Right cardiac atrium (tissue), 5 donors: ENCODE data around the gene C2orf76. TPM values are rescaled to one million over a fixed set of nuclear protein-coding genes. Genes with fewer than 3 reads are reported as not detected.
A peak's percentile ranks its signal among the peaks of the same experiment; 100 is the strongest.

Experiments used
- ATAC-seq, 2 donors: fragments of 200-7000 bp; cut with Tn5 transposase; one replicate each; pipeline versions ENCODE4 v1.8.0 to v1.9.1; 2020; ENCODE audit warnings: moderate library complexity in 2 of 2, mild to moderate bottlenecking in 1 of 2
- DNase-seq, 3 donors: peaks; one replicate each; pipeline ENCODE4 v3.0.0-alpha.2; 2020
- H3K27ac ChIP-seq: one replicate; pipeline ENCODE4 v1.5.1; 2013; ENCODE audit warnings: mild to moderate bottlenecking, low read length, control low read depth, moderate library complexity
- H3K27me3 ChIP-seq: one replicate; pipeline ENCODE4 v1.6.1; 2013; ENCODE audit not compliant: control insufficient read depth, insufficient read depth
- H3K4me1 ChIP-seq: one replicate; pipeline ENCODE4 v1.6.1; 2013; ENCODE audit warnings: low read length; ENCODE audit not compliant: control insufficient read depth, insufficient read depth
- H3K4me3 ChIP-seq: one replicate; pipeline ENCODE4 v1.5.1; 2013; ENCODE audit warnings: low read length, control low read depth
- H3K9me3 ChIP-seq: one replicate; pipeline ENCODE4 v1.6.1; 2013; ENCODE audit warnings: low read length; ENCODE audit not compliant: control insufficient read depth
- whole genome bisulfite sequencing: extraction: QIAGEN DNeasy Blood & Tissue Kit; methylation state at CpG from one replicate; pipeline ENCODE4 v1.1.7; 2013; 5-methylcytosine and 5-hydroxymethylcytosine counted together
- intact Hi-C, 4 donors: fragments of 100-400 bp; cut with DNase I; formaldehyde crosslinking; loops; one replicate each; pipeline versions ENCODE4 v1.11.0 to v1.14.0; 2022 to 2023
- polyA plus RNA-seq: library from polyadenylated mRNA; stranded (reverse); fragments of 200-250 nt; gene quantifications from one replicate; pipeline ENCODE4 v1.2.3, GENCODE V29; 2013
- total RNA-seq, 4 donors: library from RNA; stranded (reverse); fragmentation: NEBNext Ultra II Directional; extraction: Animal tissue kit (Norgen Biotek cat#: 25700); gene quantifications; one replicate each; pipeline ENCODE4 v1.2.1, GENCODE V29; 2021
- donor health status: healthy with polysubstance abuse.
- donor health status: DM: no; HTN: yes; CAD: no.
- donor health status: DM: no; HTN: no; CAD: no.
- donor health status: DM: no; HTN: yes; CAD: no; lungs with severe emphysema.
- donor health status: DM: yes; HTN: yes; CAD: no.

The C2orf76 gene
- total and polyA plus RNA-seq, 5 donors = 11.4 to 27.7 (median 13.0) TPM

DNA sequence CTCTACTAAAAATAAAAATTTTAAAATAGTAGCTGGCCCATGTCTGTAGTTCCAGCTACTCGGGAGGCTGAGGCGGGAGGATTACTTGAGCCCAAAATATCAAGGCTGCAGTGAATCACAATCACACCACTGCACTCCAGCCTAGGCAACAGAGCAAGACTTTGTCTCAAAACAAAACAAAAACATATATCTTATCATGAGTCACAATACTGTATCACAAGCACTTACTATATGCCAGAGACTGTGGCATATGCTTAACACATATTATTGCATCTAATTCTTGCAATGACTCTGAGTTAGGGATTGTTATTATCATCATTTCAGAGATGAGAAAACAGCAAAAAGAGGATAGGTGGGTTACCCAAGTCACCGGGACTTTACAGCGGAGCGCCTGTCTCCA is 35.5 kb upstream of the C2orf76 start:
- DNase-seq (no peak), ATAC-seq (no peak)
- Histone ChIP-seq H3K4me1 (no peaks in the 10 kb centered on the region), H3K27me3 (no peaks in the 10 kb centered on the region), H3K27ac (no peak overlapping the region), H3K4me3 (no peak overlapping the region), H3K9me3 (no peaks in the 10 kb centered on the region)
- 85% methylated on average over 5 of the region's 5 CpGs for WGBS
- intact Hi-C loops = loop anchor here in 1 of 4 donors (10.0 kb wide), 1 partner anchor 253 kb away; no protein-coding TSS in a partner anchor

DNA sequence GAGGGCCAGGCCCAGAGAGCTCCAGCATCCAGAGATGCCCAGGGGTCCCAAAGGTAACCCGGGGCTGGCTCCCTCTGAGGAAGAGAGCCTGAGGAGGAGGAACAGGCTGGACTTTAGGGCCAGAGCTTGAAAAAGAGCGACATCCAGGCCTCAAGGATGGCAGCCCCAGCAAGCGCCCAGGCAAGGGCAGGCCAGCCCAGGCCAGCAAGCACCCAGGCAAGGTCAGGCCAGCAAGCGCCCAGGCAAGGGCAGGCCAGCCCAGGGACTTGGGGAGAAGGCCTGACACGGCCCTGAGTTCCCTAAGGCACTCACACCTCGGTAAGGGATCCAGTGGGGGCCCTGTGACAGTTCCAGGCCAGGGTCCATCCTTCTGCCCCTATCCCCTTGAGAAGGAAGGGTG is 30.6 kb upstream of the C2orf76 start:
- Histone ChIP-seq H3K4me3 (no peak overlapping the region), H3K27ac (no peak overlapping the region), H3K27me3 (no peaks in the 10 kb centered on the region), H3K9me3 (no peaks in the 10 kb centered on the region), H3K4me1 (no peaks in the 10 kb centered on the region)
- 94% methylated on average over 6 of the region's 6 CpGs for WGBS
- no peak for DNase-seq
- intact Hi-C loops = no loop called here
- ATAC-seq = peak in 1 of 2 donors; percentile 28

DNA sequence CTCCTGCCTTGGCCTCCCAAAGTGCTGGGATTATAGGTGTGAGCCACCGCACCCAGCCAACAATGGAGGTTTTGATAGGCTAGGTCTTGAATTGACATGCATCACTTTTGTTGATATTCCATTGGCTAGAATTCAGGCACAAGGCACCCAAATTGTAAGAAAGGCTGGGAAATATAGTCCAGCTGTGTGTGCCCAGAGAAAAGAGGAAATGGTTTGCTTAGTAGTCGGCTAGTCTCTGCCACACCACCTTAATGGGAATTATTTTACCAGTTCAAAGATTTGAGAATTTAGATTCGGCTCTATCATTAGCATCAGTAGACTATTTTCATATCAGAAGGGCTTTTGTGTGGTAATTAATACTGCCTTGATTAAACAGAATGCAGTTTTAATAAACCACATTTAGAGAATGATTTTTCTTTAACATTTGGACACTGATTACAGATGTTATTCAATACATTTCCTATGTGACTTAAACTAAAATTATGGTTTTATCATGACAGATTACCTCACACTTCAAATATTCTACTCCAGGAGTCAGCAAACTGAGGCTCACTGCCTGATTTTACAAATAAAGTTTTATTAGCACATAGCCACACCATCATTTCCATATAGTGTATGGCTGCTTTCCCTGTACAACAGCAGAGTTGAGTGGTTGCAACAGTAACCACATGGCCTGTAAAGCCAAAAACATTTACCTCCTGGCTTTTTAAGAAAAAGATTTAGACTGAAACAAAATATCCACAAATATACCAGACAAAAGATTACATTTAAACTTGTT is 27.5 kb upstream of the C2orf76 start:
- intact Hi-C loops = no loop called here
- Histone ChIP-seq H3K27me3 (no peaks in the 10 kb centered on the region), H3K4me3 (no peak overlapping the region), H3K9me3 (no peaks in the 10 kb centered on the region), H3K27ac (no peak overlapping the region), H3K4me1 (peaks cover 5% of the 10 kb centered on the region)
- WGBS = 83% methylated on average over 3 of the region's 3 CpGs
- DNase-seq (no peak), ATAC-seq (no peak)

DNA sequence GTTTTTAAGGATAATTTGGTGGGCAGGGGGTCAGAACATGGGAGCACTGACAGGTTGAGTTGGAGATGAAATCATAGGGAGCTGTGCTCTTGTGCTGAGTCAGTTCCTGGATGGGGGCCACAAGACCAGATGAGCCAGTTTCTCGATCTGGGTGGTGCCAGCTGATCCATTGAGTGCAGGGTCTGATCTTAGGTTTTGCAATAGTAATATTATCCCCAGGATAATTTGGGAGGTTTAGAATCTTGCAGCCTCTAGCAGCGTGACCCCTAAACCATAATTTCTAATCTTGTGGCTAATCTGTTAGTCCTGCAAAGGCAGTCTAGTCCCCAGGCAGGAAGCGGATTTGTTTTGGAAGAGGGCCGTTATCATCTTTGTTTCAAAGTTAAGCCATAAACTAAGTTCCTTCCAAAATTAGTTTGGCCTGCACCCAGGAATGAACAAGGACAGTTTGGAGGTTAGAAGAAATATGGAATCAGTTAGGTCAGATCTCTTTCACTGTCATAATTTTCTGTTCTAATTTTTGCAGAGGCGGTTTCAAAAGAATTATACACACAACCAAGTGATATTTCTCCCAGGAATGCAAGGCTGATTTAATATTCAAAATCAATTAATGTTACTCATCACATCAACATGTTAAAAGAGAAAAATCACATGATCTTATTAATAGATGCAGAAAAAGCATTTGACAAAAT is 23.1 kb upstream of the C2orf76 start:
- intact Hi-C loops = no loop called here
- peak; percentile 51 to 56 for ATAC-seq
- no peaks in the 10 kb centered on the region for H3K27me3 ChIP-seq
- DNase-seq = peak; percentile 67 to 88 (median 72)
- no peak overlapping the region for H3K4me3 ChIP-seq
- 16% methylated on average over 5 of the region's 5 CpGs for WGBS
- peaks cover 12% of the 10 kb centered on the region for H3K4me1 ChIP-seq
- peak overlapping the region; percentile 67 for H3K27ac ChIP-seq
- H3K9me3 ChIP-seq = no peaks in the 10 kb centered on the region

DNA sequence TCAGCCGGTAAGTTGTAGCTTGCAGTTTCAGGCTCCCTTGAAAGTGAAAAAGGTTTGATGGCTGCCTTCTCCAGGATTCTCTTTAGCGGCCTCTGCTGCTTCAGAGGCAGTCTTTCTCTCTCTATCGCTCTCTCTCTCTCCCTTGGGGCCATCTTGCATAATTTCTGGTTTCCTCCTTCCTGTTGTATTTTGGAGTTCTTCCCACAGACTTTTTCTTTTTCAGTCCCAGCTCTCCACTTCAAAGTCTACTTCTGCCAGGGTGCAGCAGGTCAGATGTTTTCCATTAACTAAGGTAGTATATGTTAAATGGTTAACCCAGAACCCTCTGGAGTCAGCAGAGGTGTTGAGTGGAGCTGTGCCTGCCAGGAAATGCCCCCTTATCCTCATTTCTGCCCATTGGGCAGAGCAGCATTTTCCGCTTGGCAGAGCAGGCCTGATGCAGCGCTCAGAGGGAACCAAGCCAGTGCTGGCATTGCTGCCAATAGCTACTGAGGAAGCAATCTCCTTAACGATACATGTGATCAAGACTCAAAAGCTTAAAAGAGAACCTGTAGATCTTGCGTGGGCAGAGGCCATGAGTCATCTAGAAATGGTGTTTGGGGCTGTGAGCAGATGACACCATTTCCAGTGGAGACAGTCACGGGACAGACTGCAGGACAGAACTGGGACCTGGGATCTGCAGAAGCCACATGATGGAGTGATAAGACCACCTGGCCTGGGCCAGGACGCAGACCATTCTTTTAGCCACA is 20.9 kb upstream of the C2orf76 start:
- intact Hi-C loops = no loop called here
- whole genome bisulfite sequencing = 28% methylated on average over 9 of the region's 9 CpGs

DNA sequence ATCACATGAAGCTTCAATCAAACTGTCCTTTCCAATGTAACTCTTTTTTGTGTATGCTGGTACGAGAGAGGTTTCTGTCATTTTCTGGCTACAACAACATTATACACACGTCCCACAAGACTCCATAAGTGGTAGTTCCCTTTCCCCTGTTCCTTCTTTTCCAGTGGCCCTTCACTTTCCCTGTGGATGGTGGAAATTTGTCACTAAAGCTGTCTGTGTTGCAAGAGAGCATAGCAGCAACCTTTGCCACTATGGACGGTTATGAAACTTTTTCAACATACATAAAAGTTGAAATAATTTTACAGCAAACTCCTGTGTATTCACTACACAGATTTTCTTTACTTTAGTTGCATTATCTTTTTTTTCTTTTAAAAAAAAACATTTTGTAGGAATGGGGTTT is 18.8 kb upstream of the C2orf76 start:
- intact Hi-C loops = no loop called here
- no peak for DNase-seq
- peaks cover 12% of the 10 kb centered on the region for H3K4me1 ChIP-seq
- no peaks in the 10 kb centered on the region for H3K27me3 ChIP-seq
- ATAC-seq = no peak
- no peak overlapping the region for H3K4me3 ChIP-seq
- WGBS = 83% methylated on average over 3 of the region's 3 CpGs
- no peak overlapping the region for H3K27ac ChIP-seq
- no peaks in the 10 kb centered on the region for H3K9me3 ChIP-seq

More for the DNA sequence above, 20.9 kb upstream of the C2orf76 start:
- H3K4me3 ChIP-seq = no peak overlapping the region
- peak overlapping the region; percentile 47 for H3K27ac ChIP-seq
- ATAC-seq (peak; percentile 83 to 85), DNase-seq (peak; percentile 71 to 88 (median 87))
- no peaks in the 10 kb centered on the region for H3K27me3 ChIP-seq
- H3K4me1 ChIP-seq = peaks cover 12% of the 10 kb centered on the region
- no peaks in the 10 kb centered on the region for H3K9me3 ChIP-seq

DNA sequence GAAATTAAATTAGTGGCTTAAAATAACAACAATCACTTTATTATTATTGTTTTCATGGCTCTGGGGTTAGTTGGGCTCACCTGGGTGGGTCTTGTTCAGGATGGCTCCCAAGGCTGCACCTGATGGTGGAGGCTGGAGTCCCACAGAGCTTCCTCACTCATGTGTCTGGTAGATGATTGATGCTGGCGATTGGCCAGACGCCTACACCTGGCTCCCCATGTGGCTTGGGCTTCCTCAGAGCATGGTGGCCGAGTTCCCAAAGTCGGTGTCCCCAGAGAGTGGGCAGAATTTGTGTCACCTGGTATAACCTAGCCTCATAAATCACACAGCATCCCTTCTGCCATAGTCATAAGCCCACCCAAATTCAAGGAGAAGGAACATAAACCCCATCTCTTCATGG is 18.3 kb upstream of the C2orf76 start:
- Histone ChIP-seq H3K27ac (no peak overlapping the region), H3K9me3 (no peaks in the 10 kb centered on the region), H3K27me3 (no peaks in the 10 kb centered on the region), H3K4me3 (no peak overlapping the region), H3K4me1 (peaks cover 12% of the 10 kb centered on the region)
- DNase-seq (peak in 1 of 3 donors; percentile 46), ATAC-seq (no peak)
- intact Hi-C loops = no loop called here
- WGBS = 84% methylated on average over 4 of the region's 4 CpGs

DNA sequence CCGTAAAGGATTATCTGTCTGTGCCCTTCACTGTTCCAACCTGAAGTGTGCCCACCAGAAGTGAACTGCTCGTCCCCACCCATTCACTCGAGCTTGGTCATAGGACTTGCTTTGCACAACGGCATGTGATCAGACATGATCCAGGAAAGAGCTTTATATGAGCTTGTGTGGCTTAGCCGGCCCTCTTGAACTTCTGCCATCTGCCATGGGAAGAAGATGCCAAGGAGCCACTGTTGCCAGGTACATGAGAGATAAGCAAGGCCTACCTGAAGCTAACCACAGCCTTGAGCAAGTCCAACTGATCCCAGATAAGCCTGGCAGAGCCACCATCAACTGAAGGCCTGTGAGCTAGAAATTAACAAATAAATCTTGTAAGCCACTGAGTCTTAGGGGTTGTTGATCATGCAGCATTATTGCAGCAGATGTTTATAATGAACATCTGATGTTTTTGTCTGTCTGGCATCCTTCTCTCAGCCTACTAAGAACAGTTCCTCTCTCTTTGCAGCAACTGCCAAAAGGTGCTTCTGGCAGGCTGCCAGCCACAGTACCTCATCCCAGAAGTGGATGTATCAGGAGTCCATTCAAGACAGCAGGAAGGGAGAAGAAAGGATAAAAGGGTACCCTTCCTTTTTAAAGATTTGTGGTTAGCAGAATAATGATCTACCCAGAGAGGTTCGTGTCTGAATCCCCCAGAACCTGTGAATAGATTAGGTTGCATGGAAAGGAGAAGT is 16.9 kb upstream of the C2orf76 start:
- intact Hi-C loops = no loop called here
- Histone ChIP-seq H3K27me3 (no peaks in the 10 kb centered on the region), H3K4me1 (peaks cover 5% of the 10 kb centered on the region), H3K9me3 (no peaks in the 10 kb centered on the region), H3K4me3 (no peak overlapping the region), H3K27ac (no peak overlapping the region)
- 84% methylated on average over 6 of the region's 6 CpGs for WGBS
- ATAC-seq (no peak), DNase-seq (peak in 1 of 3 donors; percentile 51)

DNA sequence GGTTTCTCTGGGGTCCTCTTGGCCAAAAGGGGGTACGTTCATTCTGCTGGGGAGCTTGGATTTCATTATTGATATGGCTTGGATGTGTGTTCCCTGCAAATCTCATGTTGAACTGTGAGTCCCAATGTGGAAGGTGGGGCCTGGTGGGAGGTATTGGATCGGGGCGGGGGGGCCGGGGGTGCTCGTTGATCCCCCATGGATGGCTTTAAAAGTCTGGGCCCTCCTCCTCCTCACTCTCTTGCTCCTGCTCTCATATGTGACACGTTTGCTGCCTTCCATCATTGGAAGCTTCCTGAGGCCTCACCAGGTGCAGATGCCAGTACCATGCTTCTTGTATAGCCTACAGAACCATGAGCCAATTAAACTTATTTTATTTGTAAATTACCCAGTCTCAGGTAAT is 11.9 kb upstream of the C2orf76 start:
- H3K4me3 ChIP-seq = no peak overlapping the region
- H3K4me1 ChIP-seq = no peaks in the 10 kb centered on the region
- WGBS = 87% methylated on average over 6 of the region's 6 CpGs
- no peak overlapping the region for H3K27ac ChIP-seq
- DNase-seq (no peak), ATAC-seq (no peak)
- intact Hi-C loops = no loop called here
- H3K27me3 ChIP-seq = no peaks in the 10 kb centered on the region
- no peaks in the 10 kb centered on the region for H3K9me3 ChIP-seq

DNA sequence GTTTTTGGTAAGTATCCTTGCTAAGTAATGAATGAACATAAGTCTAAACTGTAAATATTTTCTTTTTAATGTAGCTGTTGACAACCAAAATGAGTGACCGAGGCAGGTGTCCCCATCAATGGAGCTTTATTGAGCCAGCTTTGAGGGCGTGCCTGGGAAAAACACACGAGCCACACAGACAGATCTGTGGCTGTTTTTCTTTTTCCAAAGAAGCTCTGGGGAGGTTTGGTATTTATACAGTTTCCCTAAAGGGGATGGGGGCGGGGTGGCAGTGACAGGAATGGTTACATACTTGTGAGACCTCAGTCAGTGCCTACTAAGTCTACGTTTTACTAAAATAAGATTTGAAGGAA is 11.3 kb upstream of the C2orf76 start:
- no peak overlapping the region for H3K4me3 ChIP-seq
- no peak overlapping the region for H3K27ac ChIP-seq
- intact Hi-C loops = no loop called here
- no peaks in the 10 kb centered on the region for H3K9me3 ChIP-seq
- DNase-seq (no peak), ATAC-seq (no peak)
- no peaks in the 10 kb centered on the region for H3K4me1 ChIP-seq
- H3K27me3 ChIP-seq = no peaks in the 10 kb centered on the region
- WGBS = 64% methylated on average over 5 of the region's 5 CpGs
